ENCODE measurements around the gene SYT8. TPM values are rescaled to one million over a fixed set of nuclear protein-coding genes. Genes with fewer than 3 reads are reported as not detected.
A peak's percentile ranks its signal among the peaks of the same experiment; 100 is the strongest.

The SYT8 gene
- total RNA-seq, 1 donor from 2014 or later = 12.5 TPM

- Histone ChIP-seq H3K36me3 (no peaks in the 10 kb centered on the region), H3K4me3 (no peak overlapping the region), H3K9me3 (no peaks in the 10 kb centered on the region), H3K27ac (peak overlapping the region; percentile 6), H3K27me3 (no peaks in the 10 kb centered on the region), H3K4me1 (peaks cover 28% of the 10 kb centered on the region)
- DNase-seq (no peak), ATAC-seq (no peak)
- TF ChIP-seq, protein P1, sequence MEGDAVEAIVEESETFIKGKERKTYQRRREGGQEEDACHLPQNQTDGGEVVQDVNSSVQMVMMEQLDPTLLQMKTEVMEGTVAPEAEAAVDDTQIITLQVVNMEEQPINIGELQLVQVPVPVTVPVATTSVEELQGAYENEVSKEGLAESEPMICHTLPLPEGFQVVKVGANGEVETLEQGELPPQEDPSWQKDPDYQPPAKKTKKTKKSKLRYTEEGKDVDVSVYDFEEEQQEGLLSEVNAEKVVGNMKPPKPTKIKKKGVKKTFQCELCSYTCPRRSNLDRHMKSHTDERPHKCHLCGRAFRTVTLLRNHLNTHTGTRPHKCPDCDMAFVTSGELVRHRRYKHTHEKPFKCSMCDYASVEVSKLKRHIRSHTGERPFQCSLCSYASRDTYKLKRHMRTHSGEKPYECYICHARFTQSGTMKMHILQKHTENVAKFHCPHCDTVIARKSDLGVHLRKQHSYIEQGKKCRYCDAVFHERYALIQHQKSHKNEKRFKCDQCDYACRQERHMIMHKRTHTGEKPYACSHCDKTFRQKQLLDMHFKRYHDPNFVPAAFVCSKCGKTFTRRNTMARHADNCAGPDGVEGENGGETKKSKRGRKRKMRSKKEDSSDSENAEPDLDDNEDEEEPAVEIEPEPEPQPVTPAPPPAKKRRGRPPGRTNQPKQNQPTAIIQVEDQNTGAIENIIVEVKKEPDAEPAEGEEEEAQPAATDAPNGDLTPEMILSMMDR (IDR thresholded peaks at IDR 0.05) = no peak
- intact Hi-C loops (cut with DNase I) = no loop called here
Measured at GRCh38 chr11:1831338-1832210, 3.2 kb upstream of the SYT8 start.

DNA sequence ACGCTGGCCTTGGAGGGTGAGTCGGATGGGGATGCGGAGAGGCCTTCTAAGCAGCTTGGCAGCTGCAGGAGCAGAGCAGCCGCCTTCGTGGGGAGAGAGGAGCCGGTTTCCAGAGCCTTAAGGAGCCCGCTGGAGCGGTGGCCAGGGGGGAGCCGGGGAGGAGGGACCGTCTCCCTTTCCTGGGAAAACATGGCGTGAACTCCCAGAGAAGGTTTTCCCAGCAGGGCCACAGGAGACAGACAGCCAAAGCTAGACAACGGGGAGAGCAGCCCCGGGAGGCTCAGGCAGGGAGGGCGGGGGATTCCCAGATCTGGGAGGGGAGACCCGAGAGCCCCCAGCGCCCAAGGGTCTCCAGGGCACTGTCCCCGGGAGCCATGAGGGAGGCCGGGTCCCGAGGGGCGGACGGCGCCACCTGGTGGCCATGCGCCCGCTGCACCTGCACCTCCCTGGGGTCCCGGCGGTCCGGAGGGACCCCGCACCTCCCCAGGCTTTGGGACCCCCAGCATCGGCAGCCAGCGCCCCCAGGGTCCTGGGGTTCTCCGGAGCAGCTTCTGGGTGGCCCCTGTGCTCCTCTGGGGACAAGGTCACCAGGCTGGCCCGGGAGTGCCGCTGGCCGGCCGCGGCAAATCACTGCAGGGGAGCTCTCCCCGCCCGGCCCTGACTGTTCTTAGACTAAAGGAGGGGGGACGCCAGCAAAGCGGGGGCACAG, 2.4 kb upstream of the SYT8 start:
- ATAC-seq (peak; percentile 50), DNase-seq (peak; percentile 84)
- peaks cover 20% of the 10 kb centered on the region for H3K4me1 ChIP-seq

DNA sequence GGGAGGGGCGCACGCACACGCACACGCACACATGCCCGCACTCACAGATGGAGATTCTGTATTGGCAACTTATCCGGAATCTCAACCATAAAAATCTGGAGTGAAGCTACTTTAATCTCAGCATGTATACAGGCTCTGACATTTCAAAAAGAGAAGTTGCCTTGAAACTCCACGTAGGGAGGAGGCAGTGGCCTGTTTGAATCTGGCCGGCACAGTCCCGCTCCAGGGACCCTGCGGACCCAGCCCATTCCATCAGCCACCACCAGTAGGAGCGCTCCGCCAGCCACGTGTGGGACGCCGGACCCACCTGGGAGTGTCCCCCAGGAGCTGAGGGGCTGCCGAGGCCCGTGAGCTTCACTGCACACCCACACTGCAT, 1.9 kb upstream of the SYT8 start:
- DNase-seq (no peak), ATAC-seq (no peak)
- Histone ChIP-seq H3K27me3 (no peaks in the 10 kb centered on the region), H3K36me3 (no peaks in the 10 kb centered on the region), H3K27ac (peak overlapping the region; percentile 55), H3K4me1 (peaks cover 17% of the 10 kb centered on the region), H3K4me3 (no peak overlapping the region), H3K9me3 (no peaks in the 10 kb centered on the region)
- intact Hi-C loops (cut with DNase I) = no loop called here
- TF ChIP-seq, protein P1 (IDR thresholded peaks at IDR 0.05) = no peak

More for the DNA sequence above, 2.4 kb upstream of the SYT8 start:
- Histone ChIP-seq H3K9me3 (no peaks in the 10 kb centered on the region), H3K36me3 (no peaks in the 10 kb centered on the region), H3K27me3 (no peaks in the 10 kb centered on the region), H3K4me3 (peak overlapping the region; percentile 14), H3K27ac (peak overlapping the region; percentile 55)
- intact Hi-C loops (cut with DNase I) = no loop called here
- TF ChIP-seq, protein P1 (IDR thresholded peaks at IDR 0.05) = peak; percentile 99

DNA sequence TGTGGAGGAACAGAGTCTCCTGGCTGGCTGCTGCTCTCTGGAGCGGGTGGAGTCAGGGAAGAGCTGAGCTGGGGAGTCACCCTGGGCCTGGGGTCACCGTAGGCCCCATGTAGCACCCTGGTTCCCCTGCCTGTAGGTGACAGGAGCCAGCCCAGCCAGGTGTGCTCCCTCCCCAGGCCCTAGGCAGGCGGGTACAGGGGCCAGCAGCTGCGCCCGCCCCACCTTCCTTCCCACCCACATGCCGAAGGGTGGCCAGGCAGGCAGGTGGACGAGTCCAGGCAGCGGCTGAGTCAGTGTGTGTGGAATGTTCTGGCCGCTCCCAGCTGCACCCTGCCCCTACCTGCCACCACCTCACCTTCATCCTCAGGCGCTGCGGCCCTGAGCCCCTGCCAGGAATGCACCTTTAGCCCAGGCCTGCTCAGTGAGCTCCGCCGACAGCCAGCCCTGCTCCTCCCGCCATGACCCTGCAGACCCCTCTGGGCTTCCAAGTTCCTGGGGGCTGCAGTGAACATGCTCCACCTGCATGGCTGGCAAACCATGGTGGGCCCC, 654 bp upstream of the SYT8 start:
- ATAC-seq = peak; percentile 86
- Histone ChIP-seq H3K4me3 (no peak overlapping the region), H3K36me3 (no peaks in the 10 kb centered on the region), H3K4me1 (peaks cover 23% of the 10 kb centered on the region), H3K27ac (peak overlapping the region; percentile 78), H3K27me3 (no peaks in the 10 kb centered on the region), H3K9me3 (no peaks in the 10 kb centered on the region)
- intact Hi-C loops (cut with DNase I) = loop anchor here (2.0 kb wide), 1 partner anchor 141 kb away; no protein-coding TSS in a partner anchor
- peak; percentile 91 for DNase-seq
- TF ChIP-seq, protein P1 (IDR thresholded peaks at IDR 0.05) = no peak

GRCh38 chr11:1835671-1836010, 851 bp downstream of the SYT8 start:
- Histone ChIP-seq H3K4me1 (peaks cover 29% of the 10 kb centered on the region), H3K27me3 (no peaks in the 10 kb centered on the region), H3K36me3 (no peaks in the 10 kb centered on the region), H3K27ac (no peak overlapping the region), H3K9me3 (no peaks in the 10 kb centered on the region), H3K4me3 (no peak overlapping the region)
- no peak for DNase-seq
- intact Hi-C loops (cut with DNase I) = loop anchor here (2.0 kb wide), 1 partner anchor 143 kb away; no protein-coding TSS in a partner anchor
- no peak for ATAC-seq
- TF ChIP-seq, protein P1 (IDR thresholded peaks at IDR 0.05) = no peak
